ENCODE measurements around the gene TFDP1.
"Not testable (repeated sequence)": the region's sequence is repeated elsewhere in the genome, so short reads cannot be mapped to it uniquely, and the experiment has no call there.

The TFDP1 gene

GRCh38 chr13:113576597-113576996 is 8.0 kb upstream of the TFDP1 start:
- no peak for DNase-seq

GRCh38 chr13:113577881-113578435 is 6.6 kb upstream of the TFDP1 start:
- DNase-seq = no peak

- no peak for DNase-seq
Measured at GRCh38 chr13:113579686-113580085, 4.9 kb upstream of the TFDP1 start.

GRCh38 chr13:113581871-113582270 is 2.7 kb upstream of the TFDP1 start:
- no peak for DNase-seq

- no peak for DNase-seq
Measured at GRCh38 chr13:113582841-113583631, 1.5 kb upstream of the TFDP1 start.

- DNase-seq = peak; percentile 52
Measured at GRCh38 chr13:113584870-113585671, 518 bp downstream of the TFDP1 start.

GRCh38 chr13:113585896-113586295 is 1.3 kb downstream of the TFDP1 start:
- peak; percentile 26 for DNase-seq

GRCh38 chr13:113586661-113587479 is 2.3 kb downstream of the TFDP1 start:
- peak; percentile 61 for DNase-seq

GRCh38 chr13:113588394-113589111 is 4.0 kb downstream of the TFDP1 start:
- no peak for DNase-seq

- no peak for DNase-seq
Measured at GRCh38 chr13:113589251-113589960, 4.9 kb downstream of the TFDP1 start.

GRCh38 chr13:113589961-113590339 is 5.4 kb downstream of the TFDP1 start:
- no peak for DNase-seq

- no peak for DNase-seq
Measured at GRCh38 chr13:113591750-113592149, 7.2 kb downstream of the TFDP1 start.

- no peak for DNase-seq
Measured at GRCh38 chr13:113592571-113592970, 8.0 kb downstream of the TFDP1 start.

- not testable (repeated sequence) for DNase-seq
Measured at GRCh38 chr13:113594066-113594821, 9.7 kb downstream of the TFDP1 start.

GRCh38 chr13:113595131-113595530 is 10.6 kb downstream of the TFDP1 start:
- no peak for DNase-seq

- no peak for DNase-seq
Measured at GRCh38 chr13:113596321-113597200, 12.0 kb downstream of the TFDP1 start.

- no peak for DNase-seq
Measured at GRCh38 chr13:113597391-113598080, 13.0 kb downstream of the TFDP1 start.

GRCh38 chr13:113598081-113598410 is 13.5 kb downstream of the TFDP1 start:
- no peak for DNase-seq

GRCh38 chr13:113598481-113598880 is 13.9 kb downstream of the TFDP1 start:
- DNase-seq = no peak

Data from activated CD4-positive, alpha-beta T cell treated with anti-CD3 and anti-CD28 coated beads, Interleukin-2, Interleukin-6, amounts not matched to agents 100 ng/mL and 50 ng/mL, durations not matched to agents 16 hours and 8 hours (primary cell).